GM12873 (cell line): Measurements from ENCODE around the gene B3GNT9.
A peak's percentile ranks its signal among the peaks of the same experiment; 100 is the strongest.

ENCODE experiments used
- TF ChIP-seq, protein P1 (sequence below): IDR thresholded peaks from 2 replicates; pipeline ENCODE4 v1.5.1; 2012; ENCODE audit warnings: low read depth, mild to moderate bottlenecking, moderate library complexity, low read length, control low read depth; ENCODE audit not compliant: insufficient read depth; ENCODE audit errors: missing control alignments

The B3GNT9 gene

DNA sequence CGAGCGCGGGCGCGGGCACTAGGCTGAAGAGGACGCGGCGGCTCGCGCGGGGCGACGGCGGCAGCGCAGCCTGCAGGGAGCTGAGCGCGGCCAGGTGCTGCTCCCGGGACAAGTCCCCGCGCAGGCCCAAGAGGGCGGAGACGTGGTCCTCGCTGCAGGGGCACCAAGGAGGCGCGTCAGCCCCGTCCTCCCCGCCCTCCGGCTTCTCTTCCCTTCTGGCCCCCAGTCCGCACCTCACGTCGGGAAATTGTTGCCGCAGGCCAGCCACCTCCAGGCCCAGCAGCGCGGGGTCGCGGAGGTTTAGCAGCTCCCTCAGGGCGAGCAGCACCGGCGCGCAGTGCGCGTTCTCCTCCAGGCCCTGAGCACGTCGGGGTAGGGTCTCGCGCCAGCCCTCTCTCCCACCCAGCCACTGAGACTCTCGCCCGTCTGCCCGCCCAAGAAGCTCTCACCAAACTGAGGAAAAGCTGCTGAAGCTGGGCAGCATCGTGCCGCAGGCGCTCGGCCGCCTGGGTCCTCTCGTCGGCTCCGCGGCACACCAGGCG, 33.7 kb upstream of the B3GNT9 start:
- TF ChIP-seq, protein P1, sequence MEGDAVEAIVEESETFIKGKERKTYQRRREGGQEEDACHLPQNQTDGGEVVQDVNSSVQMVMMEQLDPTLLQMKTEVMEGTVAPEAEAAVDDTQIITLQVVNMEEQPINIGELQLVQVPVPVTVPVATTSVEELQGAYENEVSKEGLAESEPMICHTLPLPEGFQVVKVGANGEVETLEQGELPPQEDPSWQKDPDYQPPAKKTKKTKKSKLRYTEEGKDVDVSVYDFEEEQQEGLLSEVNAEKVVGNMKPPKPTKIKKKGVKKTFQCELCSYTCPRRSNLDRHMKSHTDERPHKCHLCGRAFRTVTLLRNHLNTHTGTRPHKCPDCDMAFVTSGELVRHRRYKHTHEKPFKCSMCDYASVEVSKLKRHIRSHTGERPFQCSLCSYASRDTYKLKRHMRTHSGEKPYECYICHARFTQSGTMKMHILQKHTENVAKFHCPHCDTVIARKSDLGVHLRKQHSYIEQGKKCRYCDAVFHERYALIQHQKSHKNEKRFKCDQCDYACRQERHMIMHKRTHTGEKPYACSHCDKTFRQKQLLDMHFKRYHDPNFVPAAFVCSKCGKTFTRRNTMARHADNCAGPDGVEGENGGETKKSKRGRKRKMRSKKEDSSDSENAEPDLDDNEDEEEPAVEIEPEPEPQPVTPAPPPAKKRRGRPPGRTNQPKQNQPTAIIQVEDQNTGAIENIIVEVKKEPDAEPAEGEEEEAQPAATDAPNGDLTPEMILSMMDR = no peak

DNA sequence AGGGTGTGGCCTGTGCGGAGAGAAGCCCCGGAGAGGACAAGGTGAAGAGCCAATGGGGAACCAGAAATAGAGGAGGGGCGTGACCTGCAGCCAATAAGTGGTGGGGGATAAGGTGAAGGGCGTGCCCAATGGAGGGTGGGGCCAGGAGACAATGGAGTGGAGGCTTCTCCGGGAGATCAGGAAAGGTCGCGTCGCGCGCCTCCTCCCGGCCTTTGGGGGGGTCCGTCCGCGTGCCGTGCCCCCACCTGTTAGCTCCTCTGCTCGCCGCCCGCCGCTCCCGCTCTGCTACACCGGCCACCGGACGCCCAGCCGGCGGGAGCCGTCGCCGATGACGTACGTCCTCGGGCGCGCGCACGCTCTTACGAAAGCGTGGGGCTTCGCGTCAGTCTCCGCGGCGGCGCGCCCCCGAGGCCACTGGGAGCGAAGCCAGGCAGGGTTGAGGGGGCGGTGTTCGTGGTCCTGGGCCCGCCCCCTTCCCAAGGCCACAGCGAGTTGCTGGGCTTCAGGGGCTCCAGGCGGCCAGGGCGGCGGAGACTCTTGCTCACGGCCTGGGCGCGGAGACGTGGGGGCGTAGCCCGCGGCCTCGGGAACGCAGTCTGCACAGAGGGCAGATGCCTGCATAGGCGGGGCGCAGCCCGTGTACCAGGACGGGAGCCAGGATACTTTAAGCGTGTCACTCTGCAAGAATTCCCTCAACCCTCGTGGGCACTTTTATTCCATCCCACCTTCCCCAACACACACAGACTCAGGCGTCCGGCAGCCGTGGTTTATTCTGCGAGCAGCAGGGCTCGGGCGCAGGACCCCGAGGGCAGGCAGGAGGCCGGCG, 33.0 kb upstream of the B3GNT9 start, which contains the start of gene MATCAP1:
Gene MATCAP1 (minus strand): TSS at position 337 of the 826 bp plus-strand sequence. CDS start 3,353 bp downstream, outside the sequence.
- TF ChIP-seq, protein P1 = no peak

DNA sequence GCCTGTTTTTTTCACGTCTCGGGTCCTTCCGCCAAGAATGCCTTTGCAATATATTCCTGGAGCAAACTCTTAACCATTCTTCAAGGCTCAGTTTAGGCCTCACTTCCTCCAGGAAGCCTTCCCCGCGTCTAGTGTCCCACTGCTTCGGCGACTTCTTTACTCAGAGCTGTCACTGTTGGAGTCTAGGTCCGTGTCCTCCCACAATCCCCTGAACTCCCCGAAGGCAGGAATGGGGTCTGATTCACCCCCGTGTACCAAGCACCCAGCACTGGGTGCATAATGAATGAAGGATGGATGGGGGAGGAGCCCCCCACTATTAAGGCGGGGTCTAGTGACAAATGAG, 32.5 kb upstream of the B3GNT9 start:
- TF ChIP-seq, protein P1 = no peak

DNA sequence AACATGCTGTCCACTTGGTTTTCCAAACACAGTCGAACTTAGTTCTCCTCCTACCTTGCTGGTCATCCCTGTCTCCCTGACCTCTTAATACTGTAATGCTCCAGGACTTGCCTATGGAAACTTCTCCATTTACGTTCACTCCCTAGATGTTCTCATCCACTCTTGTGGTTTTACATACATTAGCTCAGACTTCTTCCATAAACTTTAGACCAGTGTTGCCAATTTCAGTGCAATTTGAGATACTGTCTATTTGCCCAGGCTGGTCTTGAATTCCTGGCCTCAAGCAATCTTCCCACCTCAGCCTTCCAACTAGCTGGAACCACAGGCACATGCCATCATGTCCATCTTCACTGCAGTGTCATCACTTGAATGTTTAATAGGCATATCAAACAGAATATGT, 31.5 kb upstream of the B3GNT9 start:
- TF ChIP-seq, protein P1 = no peak

DNA sequence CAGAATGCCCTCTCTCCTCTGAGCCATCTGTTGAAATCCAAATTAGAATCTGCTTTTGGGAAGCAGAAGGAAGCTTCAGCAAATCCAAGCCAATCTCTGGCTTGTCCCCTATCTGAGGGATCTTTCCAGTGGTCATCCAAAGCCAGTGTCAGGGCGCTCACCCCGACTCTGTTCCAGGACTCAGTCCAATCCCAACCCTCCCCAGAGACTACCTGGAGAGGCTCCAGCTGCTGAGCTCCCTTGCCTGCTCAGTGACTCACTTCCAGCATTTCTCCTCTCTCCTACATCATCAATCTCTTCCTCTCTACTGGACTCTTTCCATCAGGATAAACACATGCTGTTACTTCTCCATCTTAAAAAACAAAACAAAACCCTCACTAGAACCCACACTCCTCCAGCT, 30.5 kb upstream of the B3GNT9 start:
- TF ChIP-seq, protein P1 = no peak

DNA sequence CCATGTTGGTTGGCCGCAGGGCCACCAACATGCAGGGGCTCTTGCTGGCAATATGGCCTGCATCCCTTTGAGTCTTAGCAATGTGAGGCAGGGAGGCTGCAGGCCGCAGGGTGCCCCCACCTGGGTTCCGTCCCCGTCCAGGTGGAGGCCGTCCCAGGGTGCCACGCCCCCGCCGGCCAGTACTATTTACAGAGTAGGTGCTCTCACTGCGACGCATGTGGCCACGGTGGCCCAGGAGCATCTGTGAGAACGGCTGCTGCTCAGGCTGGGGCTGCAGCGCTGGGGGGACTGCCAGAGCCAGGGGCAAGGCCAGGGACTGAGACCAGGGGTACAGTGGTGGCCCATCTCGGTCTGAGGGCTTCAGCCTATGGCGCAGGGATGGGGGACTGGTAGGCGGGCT, 29.4 kb upstream of the B3GNT9 start:
- TF ChIP-seq, protein P1 = no peak

DNA sequence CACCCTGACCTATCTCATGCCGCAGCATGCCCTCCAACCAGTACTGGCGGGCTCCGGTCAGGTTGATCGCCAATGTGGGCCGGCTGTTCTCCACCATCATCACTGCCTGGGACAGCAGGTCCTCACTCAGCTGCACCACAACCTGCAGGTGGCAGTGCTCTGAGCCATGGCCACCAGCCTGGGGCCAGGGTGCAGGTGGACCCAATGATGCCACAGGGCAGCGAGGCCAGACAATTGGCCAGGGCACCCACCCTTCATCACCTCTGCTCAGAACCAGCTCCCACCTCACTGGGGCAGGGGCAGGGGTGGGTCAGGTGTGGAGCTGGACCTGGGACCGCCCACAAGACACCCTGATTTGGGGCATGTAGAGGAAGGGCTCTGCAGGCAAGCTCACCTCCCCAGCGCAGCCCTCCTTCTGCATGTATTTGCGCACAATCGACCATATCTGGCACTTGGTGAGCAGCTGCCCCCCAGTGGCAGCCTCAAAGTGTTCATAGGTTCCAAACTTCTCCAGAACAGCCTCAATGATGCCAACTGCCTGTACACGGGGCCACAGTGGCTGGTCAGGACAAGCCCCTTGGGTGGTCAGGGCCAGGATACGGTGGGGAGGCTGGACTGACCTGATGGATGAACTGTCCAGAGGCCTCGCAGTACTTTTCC, 28.8 kb upstream of the B3GNT9 start:
- TF ChIP-seq, protein P1 = peak; percentile 33
